Glomerular visceral epithelial cell (primary cell): ENCODE results near the gene PDGFB.
A peak's percentile ranks its signal among the peaks of the same experiment; 100 is the strongest.

Experiments used
- DNase-seq: peaks from one replicate; pipeline ENCODE4 v3.0.0-alpha.2; 2016; ENCODE audit errors: extremely low spot score

The PDGFB gene

GRCh38 chr22:39277142-39277607 is 32.4 kb upstream of the PDGFB start:
- DNase-seq = peak; percentile 71

GRCh38 chr22:39276440-39277141 is 31.8 kb upstream of the PDGFB start:
- no peak for DNase-seq

GRCh38 chr22:39275814-39276439 is 31.1 kb upstream of the PDGFB start:
- DNase-seq = no peak

GRCh38 chr22:39273950-39274887 is 29.4 kb upstream of the PDGFB start:
- DNase-seq = no peak

GRCh38 chr22:39270792-39271191 is 26.0 kb upstream of the PDGFB start:
- no peak for DNase-seq

- DNase-seq = no peak
Observed at GRCh38 chr22:39270280-39270679, 25.5 kb upstream of the PDGFB start.

- no peak for DNase-seq
Observed at GRCh38 chr22:39269095-39269790, 24.5 kb upstream of the PDGFB start.

- no peak for DNase-seq
Observed at GRCh38 chr22:39268645-39269044, 23.9 kb upstream of the PDGFB start.

GRCh38 chr22:39267974-39268373 is 23.2 kb upstream of the PDGFB start:
- peak; percentile 40 for DNase-seq

GRCh38 chr22:39266398-39267030 is 21.7 kb upstream of the PDGFB start:
- no peak for DNase-seq

- no peak for DNase-seq
Observed at GRCh38 chr22:39265143-39265886, 20.5 kb upstream of the PDGFB start.

- no peak for DNase-seq
Observed at GRCh38 chr22:39264349-39265038, 19.7 kb upstream of the PDGFB start.

GRCh38 chr22:39263626-39264348 is 19.0 kb upstream of the PDGFB start:
- no peak for DNase-seq

GRCh38 chr22:39259666-39260065 is 14.9 kb upstream of the PDGFB start:
- DNase-seq = no peak

GRCh38 chr22:39257901-39258475 is 13.2 kb upstream of the PDGFB start:
- DNase-seq = no peak

- no peak for DNase-seq
Observed at GRCh38 chr22:39256979-39257378, 12.2 kb upstream of the PDGFB start.

GRCh38 chr22:39256186-39256552 is 11.4 kb upstream of the PDGFB start:
- DNase-seq = no peak

- no peak for DNase-seq
Observed at GRCh38 chr22:39255449-39256185, 10.8 kb upstream of the PDGFB start.
